Fibroblast of lung (primary cell): ENCODE results near the gene CTTN. TPM values are rescaled to one million over a fixed set of nuclear protein-coding genes. Genes with fewer than 3 reads are reported as not detected.

ENCODE experiments used
- DNase-seq, 2 donors: peaks; one replicate each; pipeline versions ENCODE4 v3.0.0 to v3.0.0-alpha.2; 2010; ENCODE audit warnings: low read depth in 2 of 2
- H2AFZ ChIP-seq: 2 replicates; pipeline ENCODE4 v1.5.1; 2012; ENCODE audit warnings: low read length, control low read depth, inconsistent platforms
- H3K27ac ChIP-seq: 2 replicates; pipeline ENCODE4 v1.5.1; 2011; ENCODE audit warnings: low read length, control low read depth; ENCODE audit not compliant: insufficient read depth
- H3K27me3 ChIP-seq: 2 replicates; pipeline ENCODE4 v1.5.1; 2011; ENCODE audit warnings: mild to moderate bottlenecking, low read length; ENCODE audit not compliant: control insufficient read depth, insufficient read depth
- H3K36me3 ChIP-seq: 2 replicates; pipeline ENCODE4 v1.5.1; 2011; ENCODE audit warnings: low read length; ENCODE audit not compliant: control insufficient read depth, insufficient read depth
- H3K4me1 ChIP-seq: 2 replicates; pipeline ENCODE4 v1.5.1; 2011; ENCODE audit warnings: low read length; ENCODE audit not compliant: control insufficient read depth, insufficient read depth; ENCODE audit errors: extremely low read depth
- H3K4me2 ChIP-seq: 2 replicates; pipeline ENCODE4 v1.5.1; 2011; ENCODE audit warnings: low read length, control low read depth; ENCODE audit not compliant: insufficient read depth; ENCODE audit errors: extremely low read depth
- H3K4me3 ChIP-seq, 4 experiments: fragments of 200-600 bp in 1 of 4; sonication (generic) in 1 of 4; replicated peaks in 1 of 4; 2 replicates each; pipeline ENCODE4 v1.5.1; 2011 to 2016; ENCODE audit warnings: low read length in 4 of 4, low read depth in 3 of 4, mild to moderate bottlenecking in 3 of 4, control low read depth in 2 of 4, inconsistent platforms in 1 of 4, mixed read lengths in 1 of 4; ENCODE audit not compliant: insufficient read depth in 1 of 4; ENCODE audit errors: control extremely low read depth in 1 of 4
- H3K79me2 ChIP-seq: 2 replicates; pipeline ENCODE4 v1.5.1; 2012; ENCODE audit warnings: mild to moderate bottlenecking, low read length, inconsistent platforms; ENCODE audit not compliant: control insufficient read depth, insufficient read depth
- H3K9ac ChIP-seq: 2 replicates; pipeline ENCODE4 v1.5.1; 2011; ENCODE audit warnings: mild to moderate bottlenecking, low read length, control low read depth; ENCODE audit not compliant: insufficient read depth
- H3K9me3 ChIP-seq: 2 replicates; pipeline ENCODE4 v1.5.1; 2012; ENCODE audit warnings: low read depth, low read length; ENCODE audit not compliant: control insufficient read depth, insufficient read depth
- H4K20me1 ChIP-seq: 2 replicates; pipeline ENCODE4 v1.5.1; 2011; ENCODE audit warnings: low read length; ENCODE audit not compliant: control insufficient read depth, insufficient read depth; ENCODE audit errors: extremely low read depth
- CTCF ChIP-seq, 2 donors: IDR thresholded peaks in 1 of 2; conservative IDR thresholded peaks in 1 of 2; 1 replicate in 1 of 2; 2 replicates in 1 of 2; pipeline ENCODE4 v1.5.1; 2011 to 2012; ENCODE audit warnings: low read length in 2 of 2, control low read depth in 1 of 2, inconsistent platforms in 1 of 2, low read depth in 1 of 2, mild to moderate bottlenecking in 1 of 2
- EZH2 ChIP-seq: IDR thresholded peaks from 2 replicates; pipeline ENCODE4 v1.5.1; 2012; ENCODE audit warnings: low read length, control low read depth, mild to moderate bottlenecking; ENCODE audit errors: missing control alignments
- polyA plus RNA-seq, 2 donors: library from polyadenylated mRNA; depleted of rRNA in 1 of 2; stranded (reverse) in 1 of 2; unstranded in 1 of 2; fragments of >200 nt; gene quantifications; 2 replicates each; pipeline ENCODE4 v1.2.1, GENCODE V29; 2011 to 2012; ENCODE audit warnings: missing spikeins in 1 of 2
- total RNA-seq: library from RNA; depleted of rRNA; stranded (reverse); fragments of >200 nt; gene quantifications from 2 replicates; pipeline ENCODE4 v1.2.1, GENCODE V29; 2014

Gene CTTN
- total and polyA plus RNA-seq, 2 donors (not counting 1 experiment from before 2014, with no cell fraction given) = 198 to 428 TPM

- Histone ChIP-seq H3K9me3 (no peaks in the 10 kb centered on the region), H3K27ac (no peak overlapping the region), H4K20me1 (no peaks in the 10 kb centered on the region), H2AFZ (no peak overlapping the region), H3K4me2 (no peak overlapping the region), H3K4me1 (no peaks in the 10 kb centered on the region), H3K36me3 (peaks cover 54% of the 10 kb centered on the region), H3K4me3 (no peak overlapping the region), H3K9ac (no peak overlapping the region), H3K27me3 (no peaks in the 10 kb centered on the region), H3K79me2 (no peaks in the 10 kb centered on the region)
- no peak for DNase-seq
- TF ChIP-seq EZH2 (no peak), CTCF (conservative IDR thresholded peaks at IDR 0.05 in 1 of 2, IDR thresholded peaks at IDR 0.05 in 1 of 2; ENCODE audit: low read depth in 1 of 2, low read length in 2 of 2) (no peak)
Measured at GRCh38 chr11:70433966-70434812, 35.9 kb downstream of the CTTN start.

- TF ChIP-seq CTCF (conservative IDR thresholded peaks at IDR 0.05 in 1 of 2, IDR thresholded peaks at IDR 0.05 in 1 of 2; ENCODE audit: low read depth in 1 of 2, low read length in 2 of 2) (no peak), EZH2 (no peak)
- Histone ChIP-seq H2AFZ (no peak overlapping the region), H3K4me3 (no peak overlapping the region), H3K9ac (no peak overlapping the region), H4K20me1 (no peaks in the 10 kb centered on the region), H3K27ac (no peak overlapping the region), H3K4me2 (no peak overlapping the region), H3K36me3 (peaks cover 52% of the 10 kb centered on the region), H3K4me1 (no peaks in the 10 kb centered on the region), H3K9me3 (no peaks in the 10 kb centered on the region), H3K79me2 (no peaks in the 10 kb centered on the region), H3K27me3 (no peaks in the 10 kb centered on the region)
- no peak for DNase-seq
Measured at GRCh38 chr11:70434813-70435278, 36.5 kb downstream of the CTTN start.

- Histone ChIP-seq H2AFZ (no peak overlapping the region), H3K4me2 (no peak overlapping the region), H3K4me3 (no peak overlapping the region), H3K9ac (no peak overlapping the region), H3K79me2 (no peaks in the 10 kb centered on the region), H3K27ac (no peak overlapping the region), H3K9me3 (no peaks in the 10 kb centered on the region), H3K27me3 (no peaks in the 10 kb centered on the region), H3K4me1 (no peaks in the 10 kb centered on the region), H3K36me3 (peaks cover 48% of the 10 kb centered on the region), H4K20me1 (no peaks in the 10 kb centered on the region)
- no peak for DNase-seq
- TF ChIP-seq EZH2 (no peak), CTCF (conservative IDR thresholded peaks at IDR 0.05 in 1 of 2, IDR thresholded peaks at IDR 0.05 in 1 of 2; ENCODE audit: low read depth in 1 of 2, low read length in 2 of 2) (no peak)
Measured at GRCh38 chr11:70435361-70435760, 37.0 kb downstream of the CTTN start.
